T follicular helper cell (primary cell): ENCODE results near the gene CEP57.
A peak's percentile ranks its signal among the peaks of the same experiment; 100 is the strongest.

Source experiments
- DNase-seq: peaks from one replicate; pipeline ENCODE4 v3.0.0-alpha.2; 2020; ENCODE audit warnings: low read depth
- total RNA-seq, 2 experiments: gene quantifications; one replicate each; lab custom pipeline; 2026; lab: John Stamatoyannopoulos, UW

The CEP57 gene
- 61.0 to 97.5 reads per million in 2 experiments for total RNA-seq

- peak; percentile 90 for DNase-seq
These were observed at the start of gene CEP57 for GRCh38 chr11:95790123-95790932. Gene CEP57, plus strand, starts transcription at chr11:95790498. Its CDS starts 201 bp downstream, at chr11:95790699.

- no peak for DNase-seq
These were observed 40.2 kb upstream of the CEP57 start for GRCh38 chr11:95750101-95750500.

GRCh38 chr11:95751515-95751914 is 38.8 kb upstream of the CEP57 start:
- DNase-seq = no peak

DNA sequence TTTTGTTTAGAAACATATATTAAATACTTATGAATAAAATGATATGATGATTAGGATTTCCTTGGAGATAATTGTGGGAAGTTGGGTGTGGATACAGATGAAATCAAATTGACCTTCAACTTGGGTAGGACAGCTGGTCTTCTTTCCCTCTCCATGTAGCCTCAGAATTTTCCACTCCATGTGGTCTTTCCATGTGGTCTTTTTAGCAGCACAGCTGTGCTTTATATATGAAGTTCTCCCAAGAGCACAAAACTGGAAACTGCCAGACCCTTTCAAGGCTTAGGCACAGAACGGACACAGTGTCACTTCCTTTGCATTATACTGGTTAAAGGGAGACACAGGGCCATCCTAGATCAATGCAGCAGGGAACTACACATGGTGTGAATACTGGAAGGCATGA is 29.4 kb upstream of the CEP57 start:
- DNase-seq = no peak

- no peak for DNase-seq
These were observed 27.8 kb upstream of the CEP57 start for GRCh38 chr11:95762534-95762933.

- no peak for DNase-seq
These were observed 25.9 kb upstream of the CEP57 start for GRCh38 chr11:95764267-95764898.

DNA sequence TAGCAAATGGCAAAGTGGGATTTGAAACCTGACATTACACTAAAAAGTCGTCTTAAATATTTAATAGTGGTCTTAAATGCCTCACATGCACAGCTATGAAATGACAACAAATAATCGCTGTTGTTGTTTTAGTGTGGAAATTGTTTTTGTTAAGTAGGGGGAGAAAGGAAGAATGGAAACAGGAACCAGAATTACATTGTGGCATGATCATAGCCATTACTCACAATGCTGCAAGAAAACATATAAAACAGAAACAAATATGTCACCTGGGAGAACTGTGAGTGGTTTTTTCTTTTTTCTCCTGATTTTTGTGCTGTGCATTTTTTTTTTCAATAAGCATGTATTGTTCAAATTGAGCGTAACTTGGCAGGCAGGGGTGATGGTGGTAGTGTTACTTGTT is 23.6 kb upstream of the CEP57 start:
- DNase-seq = no peak

GRCh38 chr11:95767498-95767897 is 22.8 kb upstream of the CEP57 start:
- no peak for DNase-seq

DNA sequence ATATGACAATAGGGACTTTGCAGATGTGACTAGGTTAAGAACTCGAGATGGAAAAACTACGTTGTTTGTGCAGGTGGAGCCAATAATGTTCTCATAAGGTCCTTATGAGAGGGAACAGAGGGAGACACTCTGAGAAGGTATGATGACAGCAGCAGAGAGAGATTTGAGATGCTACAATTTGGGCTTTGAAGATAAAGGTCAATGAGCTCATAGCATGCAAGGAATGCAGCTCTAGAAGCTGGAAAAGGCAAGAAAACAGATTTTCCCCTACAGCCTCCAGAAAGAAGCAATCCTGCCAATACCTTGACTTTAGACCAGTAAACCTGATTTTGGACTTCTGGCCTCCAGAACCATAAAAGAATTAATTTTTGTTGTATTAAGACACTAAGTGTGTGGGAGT is 21.8 kb upstream of the CEP57 start:
- DNase-seq = no peak

GRCh38 chr11:95776859-95777258 is 13.4 kb upstream of the CEP57 start:
- DNase-seq = no peak

- no peak for DNase-seq
These were observed 11.6 kb upstream of the CEP57 start for GRCh38 chr11:95778699-95779098.

- DNase-seq = no peak
These were observed 9.8 kb upstream of the CEP57 start for GRCh38 chr11:95780544-95780943.

- DNase-seq = peak; percentile 21
These were observed 1.3 kb upstream of the CEP57 start for GRCh38 chr11:95788921-95789505.

DNA sequence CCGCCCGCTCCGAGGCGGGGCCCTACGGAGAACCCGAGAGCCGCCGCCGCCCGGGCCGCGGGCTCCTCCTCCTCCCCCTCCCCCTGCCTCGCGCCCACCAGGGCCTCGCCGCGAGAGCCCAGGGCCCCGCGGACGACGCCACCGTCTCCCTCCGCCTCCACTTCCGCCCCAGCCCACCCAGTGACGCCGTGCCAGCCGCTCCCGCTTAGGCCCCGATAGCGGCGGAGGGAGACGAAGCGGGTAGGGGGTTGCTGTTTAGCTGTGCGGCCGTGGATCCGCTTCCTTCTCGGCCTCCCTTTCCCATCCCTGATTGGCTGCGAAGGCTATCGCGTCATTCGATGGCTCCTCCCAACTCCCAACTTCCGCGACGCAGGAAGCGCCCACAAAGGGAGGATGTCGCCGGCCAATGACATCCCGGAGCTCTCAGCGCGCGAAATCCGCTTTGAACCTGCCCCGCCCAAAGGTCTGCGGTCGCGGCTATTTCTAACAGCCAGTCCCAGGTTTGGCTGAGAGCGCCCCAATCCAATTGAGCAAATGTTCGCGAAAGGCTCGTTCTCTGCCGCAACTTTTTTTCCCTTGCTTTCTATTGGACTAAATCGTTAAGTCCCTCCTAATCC is 684 bp upstream of the CEP57 start, which contains the start of gene FAM76B:
TSS of gene FAM76B (minus strand) at position 277 of the 617 bp plus-strand sequence. CDS start 304 bp downstream, outside the sequence.
- DNase-seq = peak; percentile 96

DNA sequence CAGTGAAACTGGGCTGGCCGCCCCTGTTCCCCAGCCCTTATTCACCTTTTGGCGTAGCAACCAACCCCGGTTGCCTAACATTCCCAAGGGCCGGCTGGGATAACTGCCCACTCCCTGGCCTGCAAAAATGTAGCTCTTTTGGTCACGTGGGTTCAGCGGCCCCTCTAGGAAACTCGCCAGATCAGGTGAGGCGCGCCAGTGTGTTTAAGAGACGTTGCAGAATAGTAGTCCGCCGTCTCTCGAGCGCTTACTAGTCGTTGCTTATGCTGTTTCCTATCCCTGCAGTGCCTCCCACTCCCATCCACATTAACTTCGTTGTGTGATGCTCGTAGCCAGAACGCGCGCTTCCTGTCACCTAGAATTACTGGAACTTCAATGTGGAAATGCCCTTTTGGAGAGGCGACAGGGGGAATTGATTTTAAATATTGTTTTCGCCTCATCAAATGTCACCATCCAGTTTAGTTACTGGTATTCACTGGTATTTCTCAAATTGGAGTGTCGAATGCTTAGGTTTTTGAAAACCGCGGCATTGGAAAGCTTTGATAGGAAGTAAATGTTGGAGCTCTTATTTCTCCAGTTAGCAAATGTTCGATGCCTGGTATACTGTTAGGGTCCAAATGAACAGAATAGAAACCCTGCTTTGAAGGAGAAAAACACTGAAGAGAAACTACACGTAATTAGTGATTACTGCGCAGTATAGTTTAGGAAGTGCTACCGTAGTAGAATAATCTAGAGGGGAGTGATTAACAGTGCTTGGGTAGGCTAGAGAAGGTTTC is 823 bp downstream of the CEP57 start:
- DNase-seq = peak; percentile 25

GRCh38 chr11:95791709-95792033 is 1.4 kb downstream of the CEP57 start:
- DNase-seq = no peak

- no peak for DNase-seq
These were observed 1.9 kb downstream of the CEP57 start for GRCh38 chr11:95792200-95792599.

- no peak for DNase-seq
These were observed 2.4 kb downstream of the CEP57 start for GRCh38 chr11:95792700-95793099.

GRCh38 chr11:95793116-95793515 is 2.8 kb downstream of the CEP57 start:
- DNase-seq = no peak

DNA sequence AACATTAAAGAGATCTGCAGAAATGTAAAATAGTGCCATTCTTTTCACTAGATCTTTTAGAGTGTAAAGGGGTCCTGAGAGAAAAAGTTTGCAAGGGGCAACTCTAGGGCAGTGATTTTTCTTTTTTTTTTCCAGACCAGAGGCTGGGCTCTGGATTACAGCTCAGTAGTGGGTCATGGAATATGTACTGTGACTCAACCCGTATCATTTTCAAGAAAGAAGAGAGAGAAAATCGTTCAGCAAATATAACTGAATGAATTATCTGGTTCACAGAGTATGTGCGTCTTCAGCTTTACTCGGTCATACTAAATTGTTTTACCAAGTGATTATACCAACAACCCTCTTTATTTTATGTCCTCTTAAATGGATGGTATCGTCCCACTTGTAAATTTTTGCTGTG is 3.8 kb downstream of the CEP57 start:
- DNase-seq = no peak

GRCh38 chr11:95795627-95796295 is 5.5 kb downstream of the CEP57 start:
- no peak for DNase-seq
